Breast epithelium (tissue), 3 donors: ENCODE results near the gene MCRIP2.

Experiments used
- CTCF ChIP-seq, 3 donors: fragments of 450-650 bp; IDR thresholded peaks; one replicate each; pipeline ENCODE4 v1.5.1; 2016 to 2017; ENCODE audit warnings: antibody characterized with exemption in 3 of 3, mild to moderate bottlenecking in 3 of 3, moderate library complexity in 3 of 3
- POLR2A ChIP-seq: fragments of 450-650 bp; IDR thresholded peaks from one replicate; pipeline ENCODE4 v1.6.1; 2016; ENCODE audit warnings: antibody characterized with exemption, mild to moderate bottlenecking, moderate library complexity
- POLR2AphosphoS5 ChIP-seq, 3 donors: sonication (generic); formaldehyde crosslinking; IDR thresholded peaks; one replicate each; pipeline ENCODE4 v1.6.1; 2017; ENCODE audit warnings: antibody characterized with exemption in 3 of 3

GRCh38 chr16:606656-607307 is 34.8 kb upstream of the MCRIP2 start:
- no peak for TF ChIP-seq CTCF (IDR thresholded peaks at IDR 0.05)
- TF ChIP-seq POLR2AphosphoS5 (IDR thresholded peaks at IDR 0.05), result no peak
- TF ChIP-seq POLR2A, result no peak
